ENCODE measurements around the gene DGKI.

The DGKI gene

DNA sequence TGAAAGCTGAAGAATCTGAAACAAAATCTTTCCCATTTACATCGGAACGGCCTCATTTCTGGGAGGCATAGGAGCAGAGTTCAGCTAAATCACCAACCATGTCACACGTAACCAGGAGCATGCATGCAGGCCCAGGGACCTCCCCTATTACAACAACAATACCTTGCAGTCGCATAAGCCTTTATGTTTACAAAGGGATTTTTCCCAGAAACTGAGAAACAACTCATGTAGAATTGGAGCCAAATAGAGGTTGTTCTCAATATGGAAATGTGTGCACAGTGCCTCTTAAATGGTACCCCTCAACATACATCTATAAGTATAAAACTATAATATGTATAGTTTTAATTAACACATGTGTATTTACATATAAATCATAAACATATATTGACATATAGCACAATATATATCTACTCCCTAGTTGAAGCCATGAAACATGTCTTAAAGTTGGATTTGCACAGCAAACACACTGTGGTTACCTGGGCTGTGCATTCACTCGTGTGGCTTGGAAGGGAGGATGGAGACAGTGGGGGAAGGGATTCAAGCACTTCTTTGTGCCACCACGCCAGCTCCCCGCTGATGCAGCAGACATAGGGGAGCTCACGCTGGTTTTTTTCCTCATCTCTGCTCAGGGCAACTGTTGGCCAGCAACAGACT lies 35.0 kb upstream of the DGKI start:
- no peak overlapping the region for H3K27ac ChIP-seq
- H3K4me3 ChIP-seq (ENCODE audit: low read depth in 1 of 2, low read length in 1 of 2): no peak overlapping the region
- no peaks in the 10 kb centered on the region for H3K27me3 ChIP-seq
- peaks cover 40 to 41% of the 10 kb centered on the region in 2 experiments for H3K4me1 ChIP-seq (ENCODE audit: control insufficient read depth in 1 of 2, insufficient read depth in 1 of 2, low read depth in 1 of 2, low read length in 1 of 2)
- H3K36me3 ChIP-seq: peaks cover 41% of the 10 kb centered on the region
- no peaks in the 10 kb centered on the region for H3K9me3 ChIP-seq
- TF ChIP-seq, protein P1, sequence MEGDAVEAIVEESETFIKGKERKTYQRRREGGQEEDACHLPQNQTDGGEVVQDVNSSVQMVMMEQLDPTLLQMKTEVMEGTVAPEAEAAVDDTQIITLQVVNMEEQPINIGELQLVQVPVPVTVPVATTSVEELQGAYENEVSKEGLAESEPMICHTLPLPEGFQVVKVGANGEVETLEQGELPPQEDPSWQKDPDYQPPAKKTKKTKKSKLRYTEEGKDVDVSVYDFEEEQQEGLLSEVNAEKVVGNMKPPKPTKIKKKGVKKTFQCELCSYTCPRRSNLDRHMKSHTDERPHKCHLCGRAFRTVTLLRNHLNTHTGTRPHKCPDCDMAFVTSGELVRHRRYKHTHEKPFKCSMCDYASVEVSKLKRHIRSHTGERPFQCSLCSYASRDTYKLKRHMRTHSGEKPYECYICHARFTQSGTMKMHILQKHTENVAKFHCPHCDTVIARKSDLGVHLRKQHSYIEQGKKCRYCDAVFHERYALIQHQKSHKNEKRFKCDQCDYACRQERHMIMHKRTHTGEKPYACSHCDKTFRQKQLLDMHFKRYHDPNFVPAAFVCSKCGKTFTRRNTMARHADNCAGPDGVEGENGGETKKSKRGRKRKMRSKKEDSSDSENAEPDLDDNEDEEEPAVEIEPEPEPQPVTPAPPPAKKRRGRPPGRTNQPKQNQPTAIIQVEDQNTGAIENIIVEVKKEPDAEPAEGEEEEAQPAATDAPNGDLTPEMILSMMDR (IDR thresholded peaks at IDR 0.05): no peak

DNA sequence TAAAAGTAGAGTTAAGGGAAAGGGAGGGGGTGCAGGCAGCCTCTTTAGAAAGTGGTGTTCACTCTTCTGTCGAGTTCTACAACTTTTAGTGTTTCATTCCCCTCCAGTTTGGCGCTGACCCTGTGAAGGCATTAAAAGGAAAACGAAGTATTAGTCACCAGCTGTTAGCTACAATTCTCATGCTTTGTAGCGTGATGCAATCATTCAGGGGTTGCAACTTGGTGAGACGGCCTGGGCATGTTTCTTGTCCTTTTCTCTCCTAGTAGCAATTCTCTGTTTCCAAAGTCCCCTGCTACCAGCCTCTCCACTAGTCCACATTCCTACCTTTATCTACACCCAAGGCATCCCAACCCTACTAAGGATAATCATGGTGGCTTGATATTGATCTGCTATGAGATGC lies 33.7 kb upstream of the DGKI start:
- no peak overlapping the region for H3K4me3 ChIP-seq (ENCODE audit: low read depth in 1 of 2, low read length in 1 of 2)
- TF ChIP-seq, protein P1 (IDR thresholded peaks at IDR 0.05): no peak
- H3K27ac ChIP-seq: peak overlapping the region; percentile 82
- H3K27me3 ChIP-seq: no peaks in the 10 kb centered on the region
- no peaks in the 10 kb centered on the region for H3K9me3 ChIP-seq
- peaks cover 43 to 44% of the 10 kb centered on the region in 2 experiments for H3K4me1 ChIP-seq (ENCODE audit: control insufficient read depth in 1 of 2, insufficient read depth in 1 of 2, low read depth in 1 of 2, low read length in 1 of 2)
- peaks cover 37% of the 10 kb centered on the region for H3K36me3 ChIP-seq

DNA sequence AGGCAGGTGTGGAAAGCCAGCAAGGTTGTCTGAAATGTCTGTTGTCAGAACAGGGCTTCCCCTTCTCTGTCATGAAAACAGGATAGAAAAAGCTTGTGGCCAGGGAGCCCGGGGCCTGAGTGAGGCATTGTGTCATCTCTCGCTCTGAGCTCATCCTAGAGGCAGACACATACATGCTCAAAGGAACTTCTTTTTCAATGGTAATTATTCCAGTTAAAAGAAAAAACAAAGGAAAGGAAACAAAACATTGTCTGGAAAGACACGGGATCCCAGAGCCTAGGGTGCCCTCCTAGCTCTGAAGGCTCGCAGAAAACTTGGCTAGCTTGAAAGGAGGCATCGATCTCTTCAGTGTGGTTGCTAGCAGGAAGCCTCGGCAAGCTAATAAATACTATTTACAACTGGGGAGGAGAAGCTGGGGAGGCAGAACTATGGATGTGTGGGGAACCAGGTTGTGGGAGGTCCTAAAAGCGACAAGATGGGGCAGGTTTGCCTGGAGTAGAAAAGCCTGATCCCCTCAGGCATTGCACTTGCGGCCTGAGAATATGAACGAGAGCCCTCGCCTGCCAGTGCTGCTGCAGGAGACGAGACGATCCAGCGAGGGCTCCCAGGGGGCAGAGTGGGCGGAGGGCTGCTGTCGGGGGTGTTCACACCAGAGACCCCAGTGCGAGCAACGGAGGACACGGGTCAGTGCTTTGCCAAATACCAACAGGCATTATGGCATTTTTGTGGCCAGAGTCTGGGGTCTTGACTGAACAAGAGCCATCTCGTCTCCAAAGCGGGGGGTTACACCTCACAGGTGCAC lies 32.8 kb upstream of the DGKI start:
- no peaks in the 10 kb centered on the region for H3K27me3 ChIP-seq
- peak overlapping the region; percentile 82 for H3K27ac ChIP-seq
- H3K4me1 ChIP-seq (ENCODE audit: control insufficient read depth in 1 of 2, insufficient read depth in 1 of 2, low read depth in 1 of 2, low read length in 1 of 2): peaks cover 43 to 46% of the 10 kb centered on the region in 2 experiments
- H3K9me3 ChIP-seq: no peaks in the 10 kb centered on the region
- TF ChIP-seq, protein P1 (IDR thresholded peaks at IDR 0.05): no peak
- no peak overlapping the region for H3K4me3 ChIP-seq (ENCODE audit: low read depth in 1 of 2, low read length in 1 of 2)
- H3K36me3 ChIP-seq: peaks cover 28% of the 10 kb centered on the region

DNA sequence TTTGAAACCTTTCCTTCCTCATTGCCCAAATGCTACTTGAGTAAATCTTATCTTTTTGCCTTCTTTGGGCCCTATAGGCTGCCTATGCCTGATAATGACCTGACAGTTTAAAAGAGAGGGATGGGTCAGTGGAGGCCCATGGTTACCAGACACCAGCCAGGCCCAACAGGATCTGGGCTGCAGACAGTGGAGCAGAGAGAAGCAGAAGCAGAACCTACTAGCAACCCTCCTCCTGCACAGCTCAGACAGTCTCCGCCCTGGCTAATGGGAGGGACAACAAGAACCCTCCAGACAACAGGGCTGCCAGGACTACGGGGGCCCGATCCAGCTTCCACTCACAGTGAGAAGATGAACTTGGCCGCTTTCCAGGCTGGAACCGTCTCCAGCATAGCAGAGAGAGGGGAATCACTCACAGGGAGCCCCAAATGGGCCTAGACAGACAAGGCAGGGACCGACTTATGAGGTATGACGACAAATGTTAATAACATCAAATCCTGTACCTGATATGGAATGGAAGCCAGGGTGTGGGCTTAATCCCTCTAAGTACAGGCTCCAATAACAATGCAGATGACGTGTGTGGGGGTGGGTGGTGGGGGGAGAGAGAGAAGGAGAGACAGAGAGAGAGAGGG lies 31.7 kb upstream of the DGKI start:
- Histone ChIP-seq H3K27ac (peak overlapping the region; percentile 82), H3K4me3 (ENCODE audit: low read depth in 1 of 2, low read length in 1 of 2) (no peak overlapping the region), H3K27me3 (no peaks in the 10 kb centered on the region), H3K9me3 (no peaks in the 10 kb centered on the region), H3K36me3 (peaks cover 19% of the 10 kb centered on the region), H3K4me1 (ENCODE audit: control insufficient read depth in 1 of 2, insufficient read depth in 1 of 2, low read depth in 1 of 2, low read length in 1 of 2) (peaks cover 43 to 49% of the 10 kb centered on the region in 2 experiments)
- TF ChIP-seq, protein P1 (IDR thresholded peaks at IDR 0.05): no peak

DNA sequence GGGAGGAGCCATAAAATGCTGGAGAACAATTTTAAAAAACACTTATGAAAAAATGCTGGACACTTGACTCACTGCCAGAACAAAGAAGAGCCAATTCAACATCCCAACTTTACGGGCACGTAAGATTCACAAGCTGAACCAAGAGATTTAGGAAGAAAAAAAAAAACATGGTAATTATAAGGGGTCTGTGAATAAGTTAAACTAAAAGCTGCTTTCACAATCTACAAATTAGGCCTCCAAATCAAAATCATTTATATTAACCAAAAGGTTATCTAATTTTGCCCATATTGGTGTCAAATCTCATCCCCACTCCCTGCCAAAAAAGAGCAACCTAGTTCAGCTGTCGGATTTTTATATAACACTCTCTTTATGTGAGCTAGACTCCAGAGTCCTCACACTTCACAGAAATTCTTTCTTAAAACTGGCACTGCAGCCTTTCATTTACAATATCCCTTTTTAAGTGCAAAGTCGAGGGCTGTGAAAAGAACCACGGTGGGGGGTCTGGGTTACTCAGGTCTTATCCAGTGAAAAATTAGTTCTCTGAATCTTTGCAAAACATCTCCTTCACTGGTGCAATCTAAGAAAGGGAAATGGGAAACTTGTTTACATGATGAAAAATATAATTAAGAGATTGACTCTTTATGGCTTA lies 30.4 kb upstream of the DGKI start:
- Histone ChIP-seq H3K4me1 (ENCODE audit: control insufficient read depth in 1 of 2, insufficient read depth in 1 of 2, low read depth in 1 of 2, low read length in 1 of 2) (peaks cover 48 to 54% of the 10 kb centered on the region in 2 experiments), H3K4me3 (ENCODE audit: low read depth in 1 of 2, low read length in 1 of 2) (no peak overlapping the region), H3K9me3 (no peaks in the 10 kb centered on the region), H3K36me3 (peaks cover 8% of the 10 kb centered on the region), H3K27ac (peak overlapping the region; percentile 82), H3K27me3 (no peaks in the 10 kb centered on the region)
- TF ChIP-seq, protein P1 (IDR thresholded peaks at IDR 0.05): no peak
